Nephron (organoid): ENCODE results near the gene CACNA2D3.
A peak's percentile ranks its signal among the peaks of the same experiment; 100 is the strongest.

ENCODE experiments used
- H3K27ac Mint-ChIP-seq, 3 experiments: 2 replicates each; pipeline ENCODE4 v1.8.0; 2020; ENCODE audit warnings: mixed read lengths in 3 of 3, mild to moderate bottlenecking in 2 of 3, moderate library complexity in 1 of 3
- H3K27me3 Mint-ChIP-seq: 2 replicates; pipeline ENCODE4 v1.8.0; 2021; ENCODE audit warnings: low read depth, mild to moderate bottlenecking, moderate library complexity, mixed read lengths
- H3K36me3 Mint-ChIP-seq: 2 replicates; pipeline ENCODE4 v1.8.0; 2020; ENCODE audit warnings: low read depth, mixed read lengths
- H3K4me1 Mint-ChIP-seq: 2 replicates; pipeline ENCODE4 v1.8.0; 2020; ENCODE audit warnings: mixed read lengths
- H3K4me3 Mint-ChIP-seq, 3 experiments: 2 replicates each; pipeline ENCODE4 v1.8.0; 2020; ENCODE audit warnings: mild to moderate bottlenecking in 3 of 3, mixed read lengths in 3 of 3, moderate library complexity in 2 of 3
- H3K9me3 Mint-ChIP-seq: 2 replicates; pipeline ENCODE4 v1.8.0; 2020; ENCODE audit warnings: mixed read lengths
- TF ChIP-seq, protein P1 (sequence below), 3 experiments: fragments of 200-600 bp; sonication (generic); IDR thresholded peaks; one replicate each; pipeline ENCODE4 v1.5.0; 2021; ENCODE audit warnings: antibody characterized with exemption in 3 of 3; ENCODE audit not compliant: unreplicated experiment in 3 of 3

Gene CACNA2D3

DNA sequence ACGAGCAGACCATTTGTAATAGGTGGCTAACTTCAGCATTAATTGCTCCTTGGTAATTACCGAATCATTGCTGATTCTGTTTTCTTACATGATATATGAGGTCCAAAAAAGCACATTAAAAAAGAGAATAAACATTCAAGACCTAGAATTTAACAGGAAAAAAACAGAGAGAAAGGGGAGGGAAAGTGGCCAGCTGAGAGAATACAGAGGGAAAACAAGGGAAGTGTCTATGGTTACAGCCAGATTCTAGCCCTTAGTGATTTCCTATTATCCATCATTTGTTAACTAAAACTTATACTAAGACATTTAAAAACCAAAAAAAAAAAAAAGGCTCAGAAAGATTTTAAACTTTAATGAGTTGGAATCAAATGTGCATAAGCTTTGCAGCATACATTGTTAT is 636.8 kb downstream of the CACNA2D3 start:
- no peaks in the 10 kb centered on the region for H3K27me3 Mint-ChIP-seq
- H3K4me3 Mint-ChIP-seq: no peak overlapping the region
- peak overlapping the region in 2 of 3 experiments; percentile 15 to 42 for H3K27ac Mint-ChIP-seq
- TF ChIP-seq, protein P1, sequence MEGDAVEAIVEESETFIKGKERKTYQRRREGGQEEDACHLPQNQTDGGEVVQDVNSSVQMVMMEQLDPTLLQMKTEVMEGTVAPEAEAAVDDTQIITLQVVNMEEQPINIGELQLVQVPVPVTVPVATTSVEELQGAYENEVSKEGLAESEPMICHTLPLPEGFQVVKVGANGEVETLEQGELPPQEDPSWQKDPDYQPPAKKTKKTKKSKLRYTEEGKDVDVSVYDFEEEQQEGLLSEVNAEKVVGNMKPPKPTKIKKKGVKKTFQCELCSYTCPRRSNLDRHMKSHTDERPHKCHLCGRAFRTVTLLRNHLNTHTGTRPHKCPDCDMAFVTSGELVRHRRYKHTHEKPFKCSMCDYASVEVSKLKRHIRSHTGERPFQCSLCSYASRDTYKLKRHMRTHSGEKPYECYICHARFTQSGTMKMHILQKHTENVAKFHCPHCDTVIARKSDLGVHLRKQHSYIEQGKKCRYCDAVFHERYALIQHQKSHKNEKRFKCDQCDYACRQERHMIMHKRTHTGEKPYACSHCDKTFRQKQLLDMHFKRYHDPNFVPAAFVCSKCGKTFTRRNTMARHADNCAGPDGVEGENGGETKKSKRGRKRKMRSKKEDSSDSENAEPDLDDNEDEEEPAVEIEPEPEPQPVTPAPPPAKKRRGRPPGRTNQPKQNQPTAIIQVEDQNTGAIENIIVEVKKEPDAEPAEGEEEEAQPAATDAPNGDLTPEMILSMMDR (IDR thresholded peaks at IDR 0.05; ENCODE audit: unreplicated experiment in 3 of 3): no peak
- peaks cover 40% of the 10 kb centered on the region for H3K4me1 Mint-ChIP-seq
- no peaks in the 10 kb centered on the region for H3K36me3 Mint-ChIP-seq
- no peaks in the 10 kb centered on the region for H3K9me3 Mint-ChIP-seq

- Mint-ChIP-seq H3K36me3 (no peaks in the 10 kb centered on the region), H3K4me3 (no peak overlapping the region), H3K27ac (peak overlapping the region in 2 of 3 experiments; percentile 6 to 19), H3K4me1 (peaks cover 38% of the 10 kb centered on the region), H3K9me3 (no peaks in the 10 kb centered on the region), H3K27me3 (no peaks in the 10 kb centered on the region)
- TF ChIP-seq, protein P1 (IDR thresholded peaks at IDR 0.05; ENCODE audit: unreplicated experiment in 3 of 3): no peak
Measured at GRCh38 chr3:54760201-54760600, 637.8 kb downstream of the CACNA2D3 start.

DNA sequence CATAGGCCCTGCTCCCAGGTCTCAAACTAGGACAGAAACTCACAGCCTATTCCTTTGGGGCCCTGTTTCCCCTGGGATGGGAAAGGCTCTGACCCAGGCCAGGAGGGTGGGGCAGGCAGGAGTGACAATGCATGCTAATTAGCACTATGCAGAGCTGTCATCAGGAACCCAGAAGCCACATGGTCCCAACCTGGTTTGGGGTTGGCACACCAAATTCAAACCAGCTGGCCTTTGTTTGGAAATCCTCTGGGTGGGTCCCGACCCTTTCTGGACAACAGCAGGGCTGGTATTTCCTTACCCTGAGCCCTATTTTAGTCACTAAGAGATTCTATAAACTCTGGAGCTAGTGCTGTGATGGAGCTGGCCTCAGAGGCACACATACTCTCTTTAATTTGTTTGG is 639.3 kb downstream of the CACNA2D3 start:
- H3K9me3 Mint-ChIP-seq: no peaks in the 10 kb centered on the region
- peaks cover 27% of the 10 kb centered on the region for H3K4me1 Mint-ChIP-seq
- no peaks in the 10 kb centered on the region for H3K27me3 Mint-ChIP-seq
- no peaks in the 10 kb centered on the region for H3K36me3 Mint-ChIP-seq
- peak overlapping the region in 1 of 3 experiments; percentile 66 for H3K27ac Mint-ChIP-seq
- no peak overlapping the region for H3K4me3 Mint-ChIP-seq
- TF ChIP-seq, protein P1 (IDR thresholded peaks at IDR 0.05; ENCODE audit: unreplicated experiment in 3 of 3): no peak

- peaks cover 19% of the 10 kb centered on the region for H3K4me1 Mint-ChIP-seq
- H3K27ac Mint-ChIP-seq: no peak overlapping the region
- TF ChIP-seq, protein P1 (IDR thresholded peaks at IDR 0.05; ENCODE audit: unreplicated experiment in 3 of 3): no peak
- no peaks in the 10 kb centered on the region for H3K36me3 Mint-ChIP-seq
- no peak overlapping the region for H3K4me3 Mint-ChIP-seq
- no peaks in the 10 kb centered on the region for H3K27me3 Mint-ChIP-seq
- H3K9me3 Mint-ChIP-seq: no peaks in the 10 kb centered on the region
Measured at GRCh38 chr3:54764911-54765310, 642.6 kb downstream of the CACNA2D3 start.

DNA sequence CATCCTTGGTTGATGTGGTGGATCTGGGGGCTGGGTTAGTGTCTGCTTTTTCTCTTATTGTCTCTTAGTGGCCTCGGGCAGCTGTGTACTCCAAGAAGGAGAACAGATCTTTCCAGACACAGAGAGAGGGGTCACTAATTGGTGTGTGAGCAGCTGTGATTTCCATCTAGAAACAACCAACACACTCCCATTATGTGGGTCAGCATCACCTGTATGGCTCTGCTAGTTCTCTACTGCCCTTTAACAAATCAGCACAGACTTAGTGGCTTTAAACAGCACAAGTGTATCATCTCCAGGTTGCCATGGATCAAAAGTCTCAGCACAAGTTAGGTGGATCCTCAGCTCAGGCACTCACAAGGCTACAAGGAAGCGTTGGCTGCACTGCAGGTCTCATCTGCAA is 648.7 kb downstream of the CACNA2D3 start:
- no peaks in the 10 kb centered on the region for H3K4me1 Mint-ChIP-seq
- H3K27me3 Mint-ChIP-seq: no peaks in the 10 kb centered on the region
- H3K9me3 Mint-ChIP-seq: no peaks in the 10 kb centered on the region
- H3K36me3 Mint-ChIP-seq: no peaks in the 10 kb centered on the region
- no peak overlapping the region for H3K4me3 Mint-ChIP-seq
- TF ChIP-seq, protein P1 (IDR thresholded peaks at IDR 0.05; ENCODE audit: unreplicated experiment in 3 of 3): no peak
- no peak overlapping the region for H3K27ac Mint-ChIP-seq

- Mint-ChIP-seq H3K4me1 (no peaks in the 10 kb centered on the region), H3K27ac (no peak overlapping the region), H3K9me3 (no peaks in the 10 kb centered on the region), H3K4me3 (no peak overlapping the region), H3K27me3 (no peaks in the 10 kb centered on the region), H3K36me3 (no peaks in the 10 kb centered on the region)
- TF ChIP-seq, protein P1 (IDR thresholded peaks at IDR 0.05; ENCODE audit: unreplicated experiment in 3 of 3): no peak
Measured at GRCh38 chr3:54772051-54772450, 649.7 kb downstream of the CACNA2D3 start.
